ENCODE measurements around the gene LCORL. TPM values are rescaled to one million over a fixed set of nuclear protein-coding genes. Genes with fewer than 3 reads are reported as not detected.

Gene LCORL
- total and polyA plus RNA-seq, 2 experiments from 2014 or later: 21.0 to 28.7 TPM

DNA sequence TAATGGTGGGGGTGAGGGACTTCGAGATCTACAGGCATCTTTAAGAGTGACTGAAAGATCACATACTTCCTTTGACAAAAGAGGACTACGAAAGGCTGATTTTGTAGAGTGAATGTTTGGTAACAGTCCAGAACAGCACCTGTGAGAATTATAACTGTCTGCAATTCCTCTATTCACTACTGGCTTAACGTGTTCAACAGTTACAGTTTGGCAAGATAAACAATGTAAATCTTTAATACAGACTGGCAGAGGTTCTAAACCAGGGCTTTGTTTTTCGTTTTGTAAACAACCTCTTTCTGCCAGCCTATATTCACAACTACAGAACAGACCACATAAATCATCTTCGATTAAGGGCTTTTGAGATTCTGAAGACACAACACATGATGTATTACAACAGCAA lies 143.9 kb downstream of the LCORL start:
- DNase-seq (ENCODE audit: low spot score) (no peak), ATAC-seq (no peak)
- no peaks in the 10 kb centered on the region for H3K27me3 Mint-ChIP-seq (ENCODE audit: insufficient read depth, low read depth, poor library complexity)
- Histone ChIP-seq H3K79me2 (replicated peaks; ENCODE audit: insufficient read depth) (no peaks in the 10 kb centered on the region), H3K4me3 (no peak overlapping the region), H3K27ac (ENCODE audit: low read depth) (no peak overlapping the region), H4K20me1 (replicated peaks; ENCODE audit: insufficient read depth) (no peaks in the 10 kb centered on the region), H3F3A (replicated peaks; ENCODE audit: low read depth) (no peaks in the 10 kb centered on the region), H3K27me3 (ENCODE audit: insufficient read depth) (no peaks in the 10 kb centered on the region), H3K9me2 (ENCODE audit: insufficient read depth) (no peaks in the 10 kb centered on the region), H2AFZ (no peak overlapping the region), H3K36me3 (ENCODE audit: insufficient read depth) (no peaks in the 10 kb centered on the region), H3K4me2 (no peak overlapping the region), H3K4me1 (ENCODE audit: insufficient read depth) (no peaks in the 10 kb centered on the region)
- H3K9me3 Mint-ChIP-seq: no peaks in the 10 kb centered on the region; the same call in 2 of the 3 replicates
- H3K27ac Mint-ChIP-seq: no peak overlapping the region
- no peaks in the 10 kb centered on the region for H3K36me3 Mint-ChIP-seq (ENCODE audit: low read depth)
- peaks cover 3% of the 10 kb centered on the region; the same call in 2 of the 3 replicates for H3K4me1 Mint-ChIP-seq
- no peak overlapping the region for H3K4me3 Mint-ChIP-seq
- TF ChIP-seq, protein P1, sequence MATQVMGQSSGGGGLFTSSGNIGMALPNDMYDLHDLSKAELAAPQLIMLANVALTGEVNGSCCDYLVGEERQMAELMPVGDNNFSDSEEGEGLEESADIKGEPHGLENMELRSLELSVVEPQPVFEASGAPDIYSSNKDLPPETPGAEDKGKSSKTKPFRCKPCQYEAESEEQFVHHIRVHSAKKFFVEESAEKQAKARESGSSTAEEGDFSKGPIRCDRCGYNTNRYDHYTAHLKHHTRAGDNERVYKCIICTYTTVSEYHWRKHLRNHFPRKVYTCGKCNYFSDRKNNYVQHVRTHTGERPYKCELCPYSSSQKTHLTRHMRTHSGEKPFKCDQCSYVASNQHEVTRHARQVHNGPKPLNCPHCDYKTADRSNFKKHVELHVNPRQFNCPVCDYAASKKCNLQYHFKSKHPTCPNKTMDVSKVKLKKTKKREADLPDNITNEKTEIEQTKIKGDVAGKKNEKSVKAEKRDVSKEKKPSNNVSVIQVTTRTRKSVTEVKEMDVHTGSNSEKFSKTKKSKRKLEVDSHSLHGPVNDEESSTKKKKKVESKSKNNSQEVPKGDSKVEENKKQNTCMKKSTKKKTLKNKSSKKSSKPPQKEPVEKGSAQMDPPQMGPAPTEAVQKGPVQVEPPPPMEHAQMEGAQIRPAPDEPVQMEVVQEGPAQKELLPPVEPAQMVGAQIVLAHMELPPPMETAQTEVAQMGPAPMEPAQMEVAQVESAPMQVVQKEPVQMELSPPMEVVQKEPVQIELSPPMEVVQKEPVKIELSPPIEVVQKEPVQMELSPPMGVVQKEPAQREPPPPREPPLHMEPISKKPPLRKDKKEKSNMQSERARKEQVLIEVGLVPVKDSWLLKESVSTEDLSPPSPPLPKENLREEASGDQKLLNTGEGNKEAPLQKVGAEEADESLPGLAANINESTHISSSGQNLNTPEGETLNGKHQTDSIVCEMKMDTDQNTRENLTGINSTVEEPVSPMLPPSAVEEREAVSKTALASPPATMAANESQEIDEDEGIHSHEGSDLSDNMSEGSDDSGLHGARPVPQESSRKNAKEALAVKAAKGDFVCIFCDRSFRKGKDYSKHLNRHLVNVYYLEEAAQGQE (IDR thresholded peaks at IDR 0.05; ENCODE audit: unreplicated experiment): no peak
- TF ChIP-seq ZNF462 (CRISPR knock-in tag; IDR thresholded peaks at IDR 0.05) (no peak), STAT1 (IDR thresholded peaks at IDR 0.05; ENCODE audit: unreplicated experiment) (no peak), CTCF (conservative IDR thresholded peaks at IDR 0.05; ENCODE audit: low read depth in 2 of 2) (no peak)
